GM12865 (cell line): Measurements from ENCODE around the gene PRRG4.
"Not testable (repeated sequence)": the region's sequence is repeated elsewhere in the genome, so short reads cannot be mapped to it uniquely, and the experiment has no call there.

ENCODE experiments used
- DNase-seq: peaks from one replicate; pipeline ENCODE4 v3.0.0; 2010; ENCODE audit warnings: low read depth
- H3K4me3 ChIP-seq: 2 replicates; pipeline ENCODE4 v1.5.1; 2011; ENCODE audit warnings: mild to moderate bottlenecking, low read depth, low read length, control low read depth
- CTCF ChIP-seq: IDR thresholded peaks from 2 replicates; pipeline ENCODE4 v1.5.1; 2011; ENCODE audit warnings: low read length, control low read depth, low read depth, inconsistent platforms; ENCODE audit not compliant: insufficient read depth; ENCODE audit errors: missing control alignments

The PRRG4 gene

GRCh38 chr11:32861850-32862577 is 32.3 kb downstream of the PRRG4 start:
- DNase-seq: no peak
- TF ChIP-seq CTCF: no peak
- H3K4me3 ChIP-seq: no peak overlapping the region

GRCh38 chr11:32864555-32864954 is 34.8 kb downstream of the PRRG4 start:
- no peak for TF ChIP-seq CTCF
- no peak for DNase-seq
- H3K4me3 ChIP-seq: no peak overlapping the region

GRCh38 chr11:32868752-32869151 is 39.0 kb downstream of the PRRG4 start:
- H3K4me3 ChIP-seq, DNase-seq: not testable (repeated sequence)

GRCh38 chr11:32870676-32871075 is 40.9 kb downstream of the PRRG4 start:
- TF ChIP-seq CTCF: peak; percentile 31
- peak; percentile 24 for DNase-seq
- H3K4me3 ChIP-seq: no peak overlapping the region

- DNase-seq: no peak
- H3K4me3 ChIP-seq: no peak overlapping the region
- TF ChIP-seq CTCF: no peak
Measured at GRCh38 chr11:32874132-32874531, 44.4 kb downstream of the PRRG4 start.

- TF ChIP-seq CTCF: no peak
- H3K4me3 ChIP-seq: no peak overlapping the region
- no peak for DNase-seq
Measured at GRCh38 chr11:32881286-32881685, 51.6 kb downstream of the PRRG4 start.

- DNase-seq: no peak
- no peak for TF ChIP-seq CTCF
- H3K4me3 ChIP-seq: no peak overlapping the region
Measured at GRCh38 chr11:32883421-32883820, 53.7 kb downstream of the PRRG4 start.
